HG02623 (cell line): ENCODE data around the gene MYORG.

ENCODE experiments used
- ATAC-seq: cut with Tn5 transposase; IDR thresholded peaks from one replicate; pipeline ENCODE4 v1.9.1; 2021; ENCODE audit warnings: moderate library complexity; ENCODE audit not compliant: unreplicated experiment

MYORG gene

GRCh38 chr9:34385561-34386230 lies 9.0 kb upstream of the MYORG start:
- ATAC-seq, result no peak

GRCh38 chr9:34384368-34385165 lies 7.9 kb upstream of the MYORG start:
- no peak for ATAC-seq

DNA sequence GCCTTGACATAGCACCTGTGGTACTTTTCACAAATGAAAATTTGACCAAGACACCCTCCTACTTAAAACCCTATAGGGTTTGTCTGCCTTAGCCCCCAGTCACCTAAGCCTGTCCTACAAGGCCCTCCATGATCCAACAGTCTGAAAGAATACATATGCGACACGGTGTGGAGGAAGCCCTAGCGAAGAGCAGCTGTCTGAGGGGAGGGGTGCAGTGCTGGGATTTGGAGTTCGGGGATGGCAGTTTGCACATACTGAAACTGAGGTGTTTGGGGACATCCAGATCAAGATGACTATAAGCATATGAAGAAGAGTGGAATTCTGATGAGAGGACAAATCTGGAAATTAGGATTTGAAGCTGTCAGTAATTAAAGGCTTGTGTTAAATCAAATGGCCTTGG lies 7.2 kb upstream of the MYORG start:
- no peak for ATAC-seq

DNA sequence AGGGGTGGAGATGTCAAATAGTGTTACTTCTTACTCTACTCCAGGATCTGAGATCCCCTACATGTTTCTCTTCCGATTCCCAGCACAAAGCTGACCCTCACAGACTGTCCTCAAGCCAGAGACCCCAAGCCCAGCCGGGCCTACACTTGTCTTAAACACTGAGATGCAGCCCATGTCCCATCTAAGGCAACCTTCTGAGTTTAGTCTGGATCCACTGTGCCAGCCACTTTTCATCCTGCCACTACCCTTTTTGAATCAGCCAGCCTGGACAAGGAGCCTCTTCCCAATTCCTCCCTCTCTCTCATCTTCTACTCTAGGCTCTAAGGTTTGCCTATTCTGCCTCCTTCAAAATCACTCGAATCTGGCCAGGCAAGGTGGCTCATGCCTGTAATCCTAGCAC lies 6.2 kb upstream of the MYORG start:
- ATAC-seq, result no peak

DNA sequence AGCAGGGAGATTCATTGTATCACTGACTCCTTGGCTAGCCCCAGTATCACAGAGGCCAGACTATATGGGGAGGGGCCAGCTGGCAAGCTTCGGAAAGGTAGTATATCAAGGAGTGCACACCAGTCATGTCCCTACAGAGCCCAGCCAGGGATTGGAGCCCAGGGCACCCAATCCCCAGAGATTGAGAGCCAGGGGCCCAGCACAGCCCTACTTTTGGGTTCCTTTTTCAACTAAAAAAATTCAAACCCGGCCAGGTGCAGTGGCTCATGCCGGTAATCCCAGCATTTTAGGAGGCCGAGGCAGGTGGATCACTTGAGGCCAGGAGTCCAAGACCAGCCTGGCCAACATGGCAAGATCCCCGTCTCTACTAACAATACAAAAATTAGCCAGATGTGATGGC lies 5.4 kb upstream of the MYORG start:
- ATAC-seq, result no peak

GRCh38 chr9:34381323-34381722 lies 4.6 kb upstream of the MYORG start:
- no peak for ATAC-seq

GRCh38 chr9:34380511-34381315 lies 4.0 kb upstream of the MYORG start:
- peak; percentile 28 for ATAC-seq

DNA sequence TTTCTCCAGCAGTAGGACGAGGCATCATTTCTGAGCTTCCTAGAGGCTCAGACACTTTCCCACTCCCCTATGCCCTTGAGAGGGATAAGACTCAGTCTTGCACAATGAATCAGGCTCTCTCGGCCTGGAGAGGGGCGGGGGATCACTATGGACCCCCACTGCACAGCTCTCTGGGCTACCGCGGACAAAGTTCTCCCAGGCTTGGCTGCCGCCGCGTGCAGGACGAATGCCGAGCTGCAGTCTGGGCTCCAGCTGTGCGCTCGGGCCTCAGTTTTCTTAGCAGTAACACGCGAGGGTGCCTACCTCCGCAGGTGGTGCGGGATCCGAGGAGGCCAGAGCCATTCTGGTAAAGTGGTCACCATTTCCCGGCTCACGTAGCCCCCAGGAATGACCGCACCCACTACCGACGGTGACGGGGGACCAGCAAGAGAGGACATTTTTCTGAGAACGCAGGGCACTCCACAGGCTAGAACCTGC lies 3.4 kb upstream of the MYORG start:
- ATAC-seq, result no peak

- ATAC-seq, result no peak
Observed at GRCh38 chr9:34379334-34380033, 2.8 kb upstream of the MYORG start.

- ATAC-seq, result no peak
Observed at GRCh38 chr9:34378376-34379060, 1.8 kb upstream of the MYORG start.

GRCh38 chr9:34377404-34377746 lies 677 bp upstream of the MYORG start:
- ATAC-seq, result no peak

- ATAC-seq, result no peak
Observed at GRCh38 chr9:34375901-34376595, 650 bp downstream of the MYORG start.

DNA sequence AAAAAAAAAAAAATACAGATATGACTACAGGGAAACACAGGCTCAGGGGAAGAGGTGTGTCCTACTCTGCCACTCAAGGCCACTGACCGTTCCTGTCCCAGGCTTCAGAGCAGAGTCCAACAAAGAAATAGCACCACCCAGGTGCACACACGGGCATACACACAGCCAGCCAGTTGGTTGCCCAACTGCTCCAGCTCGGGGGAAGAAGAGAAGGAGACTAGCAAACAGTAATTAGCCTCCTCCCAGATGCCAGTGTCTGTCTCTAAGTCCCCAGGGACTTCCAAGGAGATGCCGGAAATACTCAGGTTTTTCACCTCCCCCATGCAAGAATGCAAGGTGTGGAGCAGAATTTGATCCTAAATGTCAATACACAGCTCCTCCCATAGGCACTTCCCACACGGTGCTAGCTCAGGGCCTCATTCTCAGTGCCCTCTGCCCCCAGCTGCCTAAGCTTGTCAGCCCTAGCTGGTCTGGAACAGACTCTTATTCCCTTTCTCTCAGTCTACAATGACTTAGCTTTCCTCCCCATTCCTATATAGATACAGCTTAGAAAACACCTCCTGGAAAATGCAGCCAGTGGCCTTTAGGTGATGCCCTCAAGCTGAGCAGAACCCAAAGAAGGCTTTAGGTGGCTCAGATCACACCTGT lies 1.7 kb downstream of the MYORG start:
- no peak for ATAC-seq

GRCh38 chr9:34374339-34374738 lies 2.4 kb downstream of the MYORG start:
- ATAC-seq, result no peak

DNA sequence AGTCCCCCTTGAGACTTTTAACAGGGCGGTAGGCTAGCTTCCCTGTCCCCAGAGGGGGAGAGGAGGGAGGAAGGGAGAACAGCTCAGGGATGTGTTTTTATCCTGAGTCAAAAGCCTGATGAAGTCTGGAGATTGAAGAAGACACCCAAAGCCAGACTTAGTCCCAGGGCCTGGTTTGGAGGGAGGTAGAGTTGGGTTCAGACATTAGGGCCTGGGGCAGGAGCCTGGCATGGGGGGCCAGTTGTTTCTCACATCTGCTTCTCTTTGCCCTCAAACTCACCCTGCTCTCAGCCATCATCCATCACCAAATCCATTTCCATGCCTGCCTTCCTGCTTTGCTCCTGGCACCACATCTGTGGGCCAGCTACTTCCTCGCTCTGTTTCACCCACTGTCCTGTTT lies 2.9 kb downstream of the MYORG start:
- ATAC-seq, result no peak

DNA sequence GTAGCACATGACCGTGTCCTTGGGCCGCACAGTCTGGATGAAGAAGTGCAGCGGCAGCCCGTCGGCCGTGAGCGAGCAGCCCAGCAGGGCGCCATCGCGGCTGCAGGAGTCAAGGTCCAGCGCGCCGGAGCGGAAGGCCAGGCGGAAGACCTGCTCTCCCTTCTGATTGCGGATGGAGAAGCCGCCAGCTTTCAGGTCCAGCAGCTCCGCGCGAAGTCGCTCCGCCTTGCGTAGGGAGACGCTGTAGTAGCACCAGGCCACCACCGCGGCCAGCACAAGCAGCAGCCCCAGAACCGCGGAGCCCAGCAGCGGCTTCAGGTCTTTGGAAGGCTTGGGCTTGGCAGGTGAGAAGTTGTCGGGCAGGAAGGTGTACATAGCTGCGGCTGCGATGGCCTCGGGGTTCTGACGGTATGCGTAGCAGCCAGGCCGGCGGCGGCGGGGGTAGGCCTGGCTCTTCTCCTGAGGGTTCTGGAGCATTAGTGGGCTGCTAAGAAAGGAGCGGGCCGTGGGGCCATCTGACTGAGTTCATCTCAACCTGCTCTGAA lies 4.2 kb downstream of the MYORG start:
- ATAC-seq, result no peak

DNA sequence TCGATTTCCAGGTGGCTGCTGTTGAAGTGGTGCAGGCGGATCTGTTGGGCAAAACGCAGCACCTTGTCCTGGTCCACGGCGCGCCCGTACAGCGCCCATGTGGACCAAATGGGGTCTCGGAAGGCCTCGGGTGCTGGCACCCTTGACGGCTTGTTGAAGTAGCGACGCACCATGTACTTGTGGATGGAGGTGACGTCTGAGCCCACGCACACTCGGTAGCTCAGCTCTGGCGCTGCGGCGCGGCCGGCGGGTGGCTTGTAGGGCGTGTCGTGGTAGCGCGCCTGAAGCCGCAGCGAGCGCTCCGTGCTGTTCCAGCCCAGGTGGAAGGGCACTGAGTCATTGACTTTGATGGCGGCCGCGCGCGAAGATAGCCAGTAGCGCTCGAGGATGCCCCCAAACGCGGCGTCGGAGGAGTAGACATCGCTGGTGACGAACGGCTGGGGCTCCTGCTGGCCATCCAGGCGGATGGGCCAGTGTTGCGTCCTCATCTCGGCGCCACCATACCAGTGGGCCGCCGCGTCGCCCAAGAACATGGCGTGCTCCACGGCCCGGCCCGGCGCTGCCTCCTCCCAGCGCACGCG lies 4.7 kb downstream of the MYORG start:
- ATAC-seq, result no peak

- ATAC-seq, result no peak
Observed at GRCh38 chr9:34370970-34371880, 5.5 kb downstream of the MYORG start.
